ENCODE data around the gene SBF2.
"Not testable (repeated sequence)": the region's sequence is repeated elsewhere in the genome, so short reads cannot be mapped to it uniquely, and the experiment has no call there.

The SBF2 gene

GRCh38 chr11:10095412-10096208 lies 198.4 kb downstream of the SBF2 start:
- Histone ChIP-seq H3K4me2 (no peak overlapping the region), H3K27me3 (ENCODE audit: insufficient read depth, low read depth) (no peaks in the 10 kb centered on the region), H3K4me1 (ENCODE audit: low read depth, poor library complexity, severe bottlenecking) (no peaks in the 10 kb centered on the region), H3K9ac (no peak overlapping the region), H3K4me3 (IDR thresholded peaks at IDR 0.05; ENCODE audit: insufficient read depth, low read depth, low read length) (no peak overlapping the region), H2AFZ (ENCODE audit: low read depth) (no peak overlapping the region), H3K27ac (no peak overlapping the region), H4K20me1 (ENCODE audit: insufficient read depth) (no peaks in the 10 kb centered on the region), H3K36me3 (ENCODE audit: insufficient read depth) (no peaks in the 10 kb centered on the region), H3K79me2 (ENCODE audit: insufficient read depth, low read depth) (no peaks in the 10 kb centered on the region)
- no peak for TF ChIP-seq CTCF (conservative IDR thresholded peaks at IDR 0.05; ENCODE audit: low read depth, low read length)

DNA sequence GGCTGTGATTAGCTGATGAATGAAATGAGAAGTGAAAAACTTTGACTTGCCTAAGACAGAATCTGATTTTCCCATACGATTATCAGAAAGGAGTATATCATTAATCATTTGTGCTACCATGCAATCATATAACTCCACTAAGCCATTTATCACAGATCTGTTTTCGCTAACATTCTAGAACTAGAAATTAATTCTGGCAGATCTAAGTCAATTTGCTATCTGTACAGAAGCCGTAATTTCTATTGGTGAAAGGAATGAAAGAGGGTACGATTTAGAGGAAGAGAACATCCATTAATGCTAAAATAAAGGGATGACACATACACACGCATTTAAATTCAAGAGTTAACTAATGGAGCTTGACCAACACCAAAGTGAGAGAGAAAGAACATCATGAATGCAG lies 201.6 kb downstream of the SBF2 start:
- H3K4me2 ChIP-seq: no peak overlapping the region
- no peaks in the 10 kb centered on the region for H3K4me1 ChIP-seq (ENCODE audit: low read depth, poor library complexity, severe bottlenecking)
- no peaks in the 10 kb centered on the region for H4K20me1 ChIP-seq (ENCODE audit: insufficient read depth)
- no peaks in the 10 kb centered on the region for H3K27me3 ChIP-seq (ENCODE audit: insufficient read depth, low read depth)
- H3K9ac ChIP-seq: no peak overlapping the region
- no peak overlapping the region for H3K4me3 ChIP-seq (IDR thresholded peaks at IDR 0.05; ENCODE audit: insufficient read depth, low read depth, low read length)
- H3K27ac ChIP-seq: no peak overlapping the region
- no peak for TF ChIP-seq CTCF (conservative IDR thresholded peaks at IDR 0.05; ENCODE audit: low read depth, low read length)
- no peaks in the 10 kb centered on the region for H3K79me2 ChIP-seq (ENCODE audit: insufficient read depth, low read depth)
- H2AFZ ChIP-seq (ENCODE audit: low read depth): no peak overlapping the region
- H3K36me3 ChIP-seq (ENCODE audit: insufficient read depth): no peaks in the 10 kb centered on the region

- Histone ChIP-seq H3K27ac (no peak overlapping the region), H4K20me1 (ENCODE audit: insufficient read depth) (no peaks in the 10 kb centered on the region), H3K4me3 (IDR thresholded peaks at IDR 0.05; ENCODE audit: insufficient read depth, low read depth, low read length) (no peak overlapping the region), H2AFZ (ENCODE audit: low read depth) (no peak overlapping the region), H3K36me3 (ENCODE audit: insufficient read depth) (no peaks in the 10 kb centered on the region), H3K27me3 (ENCODE audit: insufficient read depth, low read depth) (no peaks in the 10 kb centered on the region), H3K9ac (no peak overlapping the region), H3K4me2 (no peak overlapping the region), H3K4me1 (ENCODE audit: low read depth, poor library complexity, severe bottlenecking) (no peaks in the 10 kb centered on the region), H3K79me2 (ENCODE audit: insufficient read depth, low read depth) (no peaks in the 10 kb centered on the region)
- no peak for TF ChIP-seq CTCF (conservative IDR thresholded peaks at IDR 0.05; ENCODE audit: low read depth, low read length)
These were observed 202.5 kb downstream of the SBF2 start for GRCh38 chr11:10091314-10092045.

GRCh38 chr11:10087923-10088225 lies 206.1 kb downstream of the SBF2 start:
- H3K4me3 ChIP-seq (IDR thresholded peaks at IDR 0.05; ENCODE audit: insufficient read depth, low read depth, low read length); H3K79me2 ChIP-seq (ENCODE audit: insufficient read depth, low read depth); H3K9ac ChIP-seq; H2AFZ ChIP-seq (ENCODE audit: low read depth); H3K4me1 ChIP-seq (ENCODE audit: low read depth, poor library complexity, severe bottlenecking); H4K20me1 ChIP-seq (ENCODE audit: insufficient read depth); H3K4me2 ChIP-seq; H3K27me3 ChIP-seq (ENCODE audit: insufficient read depth, low read depth); H3K36me3 ChIP-seq (ENCODE audit: insufficient read depth); H3K27ac ChIP-seq: not testable (repeated sequence)

Data from KMS-11 (cell line).